HepG2 (cell line): Measurements from ENCODE around the gene CACNB4. TPM values are rescaled to one million over a fixed set of nuclear protein-coding genes. Genes with fewer than 3 reads are reported as not detected.

ENCODE experiments used
- ATAC-seq: fragments of 200-7000 bp; cut with Tn5 transposase; 3 replicates; pipeline ENCODE4 v1.9.1; 2020; ENCODE audit warnings: mild to moderate bottlenecking, moderate library complexity
- BruUV-seq: library from RNA; stranded (reverse); fragments of 400-500 nt; replicated peaks from 2 replicates; lab custom pipeline; 2021; lab: Mats Ljungman, UMichigan
- CTCF ChIA-PET: fragments of 300-600 bp; formaldehyde crosslinking; extraction: SDS; loops from one replicate; lab custom pipeline; 2021; ENCODE audit warnings: low total read pairs, inconsistent platforms, low intra/inter-chr PET ratio; lab: Yijun Ruan, JAX
- POLR2A ChIA-PET: fragments of 350-600 bp; sonication (Branson Sonifier 250); formaldehyde crosslinking; loops from one replicate; lab custom pipeline; 2020; ENCODE audit warnings: antibody characterized with exemption, inconsistent platforms; lab: Yijun Ruan, JAX
- DNase-seq: peaks from one replicate; pipeline ENCODE4 v3.0.0-alpha.2; 2015; ENCODE audit warnings: low spot score
- FAIRE-seq: peaks from 3 replicates; lab custom pipeline; 2011; peaks lifted over from hg19 to GRCh38; lab: Jason Lieb, UNC
- H2AFZ ChIP-seq: one replicate; pipeline ENCODE4 v1.6.1; 2011; ENCODE audit warnings: low read length, inconsistent platforms
- H3K27ac ChIP-seq: fragments of 300-600 bp; 3 replicates; pipeline ENCODE4 v1.8.0; 2011; ENCODE audit warnings: mixed run types, mild to moderate bottlenecking, mixed read lengths, low read length, inconsistent platforms; ENCODE audit not compliant: insufficient read depth; ENCODE audit errors: extremely low read length
- H3K27me3 ChIP-seq, 2 experiments: fragments of 200-600 bp in 1 of 2; 2 replicates in 1 of 2; 3 replicates in 1 of 2; pipeline versions ENCODE4 v1.6.0 to v1.8.0; 2011; ENCODE audit warnings: low read length in 2 of 2, mild to moderate bottlenecking in 2 of 2, moderate library complexity in 2 of 2, inconsistent platforms in 1 of 2; ENCODE audit not compliant: insufficient read depth in 2 of 2, control insufficient read depth in 1 of 2
- H3K36me3 ChIP-seq, 2 experiments: fragments of 200-600 bp in 1 of 2; replicated peaks in 1 of 2; 2 replicates in 1 of 2; 3 replicates in 1 of 2; pipeline versions ENCODE4 v1.5.1 to v1.8.0; 2011; ENCODE audit warnings: low read length in 2 of 2, inconsistent platforms in 1 of 2; ENCODE audit not compliant: insufficient read depth in 2 of 2, control insufficient read depth in 1 of 2
- H3K4me1 ChIP-seq: 2 replicates; pipeline ENCODE4 v1.5.1; 2012; ENCODE audit warnings: low read length, inconsistent platforms; ENCODE audit not compliant: insufficient read depth
- H3K4me2 ChIP-seq: 2 replicates; pipeline ENCODE4 v1.6.0; 2011; ENCODE audit warnings: low read depth, low read length, inconsistent platforms
- H3K4me3 ChIP-seq, 3 experiments: fragments of 200-600 bp in 1 of 3; sonication (generic), shearing (Covaris generic) in 1 of 3; replicated peaks in 1 of 3; 2 replicates each; pipeline ENCODE4 v1.5.1; 2011 to 2016; ENCODE audit warnings: low read length in 3 of 3, inconsistent platforms in 2 of 3, low read depth in 2 of 3, mild to moderate bottlenecking in 2 of 3, control low read depth in 1 of 3, mixed read lengths in 1 of 3; ENCODE audit not compliant: insufficient read depth in 1 of 3
- H3K79me2 ChIP-seq: one replicate; pipeline ENCODE4 v1.6.1; 2011; ENCODE audit warnings: low read length, inconsistent platforms; ENCODE audit not compliant: insufficient read depth
- H3K9ac ChIP-seq: 2 replicates; pipeline ENCODE4 v1.6.0; 2011; ENCODE audit warnings: mild to moderate bottlenecking, low read depth, low read length, inconsistent platforms; ENCODE audit not compliant: insufficient read depth
- H3K9me3 ChIP-seq: 2 replicates; pipeline ENCODE4 v1.5.1; 2012; ENCODE audit warnings: mild to moderate bottlenecking, low read length
- H4K20me1 ChIP-seq: 2 replicates; pipeline ENCODE4 v1.6.0; 2011; ENCODE audit warnings: inconsistent platforms, mild to moderate bottlenecking, low read length, moderate library complexity; ENCODE audit not compliant: insufficient read depth
- BRCA1 ChIP-seq: sonication (generic); formaldehyde crosslinking; IDR thresholded peaks from 2 replicates; pipeline ENCODE4 v1.4.0; 2020; ENCODE audit warnings: missing genetic modification reagents
- CENPBD1 ChIP-seq: sonication (generic); formaldehyde crosslinking; IDR thresholded peaks from 2 replicates; pipeline ENCODE4 v1.8.0; 2022; ENCODE audit warnings: missing genetic modification reagents, low read depth, mild to moderate bottlenecking, borderline replicate concordance
- DMAP1 ChIP-seq: IDR thresholded peaks from 2 replicates; pipeline ENCODE4 v1.6.1; 2016
- EP300 ChIP-seq, 3 experiments: sonication (generic) in 1 of 3; formaldehyde crosslinking in 1 of 3; IDR thresholded peaks; 2 replicates each; pipeline versions ENCODE4 v1.5.1 to v1.6.1; 2011 to 2020; ENCODE audit warnings: low read depth in 2 of 3, low read length in 2 of 3, borderline replicate concordance in 1 of 3, improper control_type of control experiment in 1 of 3, mild to moderate bottlenecking in 1 of 3, missing genetic modification reagents in 1 of 3, moderate library complexity in 1 of 3
- FOXP1 ChIP-seq, 2 experiments: fragments of 450-650 bp in 1 of 2; IDR thresholded peaks; 2 replicates each; pipeline ENCODE4 v1.6.1; 2017 to 2018; ENCODE audit warnings: antibody characterized with exemption in 1 of 2
- HNRNPL ChIP-seq: fragments of 200-400 bp; formaldehyde crosslinking; IDR thresholded peaks from 2 replicates; pipeline ENCODE4 v1.6.1; 2017; ENCODE audit warnings: mild to moderate bottlenecking, low read depth, low read length
- MYNN ChIP-seq: sonication (generic); formaldehyde crosslinking; IDR thresholded peaks from 2 replicates; pipeline ENCODE4 v1.4.0; 2020; ENCODE audit warnings: mild to moderate bottlenecking, low read depth, missing genetic modification reagents
- RELA ChIP-seq: sonication (generic); formaldehyde crosslinking; IDR thresholded peaks from 2 replicates; pipeline ENCODE4 v1.4.0; 2020; ENCODE audit warnings: missing genetic modification reagents
- SOX6 ChIP-seq, 2 experiments: fragments of 450-650 bp in 1 of 2; sonication (generic) in 1 of 2; formaldehyde crosslinking in 1 of 2; IDR thresholded peaks; 2 replicates each; pipeline versions ENCODE4 v1.4.0 to v1.6.1; 2017 to 2020; ENCODE audit warnings: antibody characterized with exemption in 1 of 2, mild to moderate bottlenecking in 1 of 2, missing genetic modification reagents in 1 of 2
- SP5 ChIP-seq: IDR thresholded peaks from 2 replicates; pipeline ENCODE4 v1.6.1; 2016; ENCODE audit warnings: low read depth, borderline replicate concordance
- ZBTB49 ChIP-seq: sonication (generic); formaldehyde crosslinking; IDR thresholded peaks from 2 replicates; pipeline ENCODE4 v1.4.0; 2020; ENCODE audit warnings: missing genetic modification reagents, borderline replicate concordance
- ZNF296 ChIP-seq: sonication (generic); formaldehyde crosslinking; conservative IDR thresholded peaks from 2 replicates; pipeline ENCODE4 v1.5.0; 2020; ENCODE audit warnings: mild to moderate bottlenecking, missing genetic modification reagents
- ZNF326 ChIP-seq: sonication (generic); formaldehyde crosslinking; IDR thresholded peaks from 2 replicates; pipeline ENCODE4 v1.4.0; 2020; ENCODE audit warnings: missing genetic modification reagents, borderline replicate concordance
- ZNF333 ChIP-seq: sonication (generic); formaldehyde crosslinking; IDR thresholded peaks from 2 replicates; pipeline ENCODE4 v1.4.0; 2020; ENCODE audit warnings: mild to moderate bottlenecking, missing genetic modification reagents, borderline replicate concordance
- ZNF430 ChIP-seq: sonication (generic); formaldehyde crosslinking; IDR thresholded peaks from 2 replicates; pipeline ENCODE4 v1.9.0; 2021; ENCODE audit warnings: mild to moderate bottlenecking, missing genetic modification reagents
- ZNF549 ChIP-seq: sonication (generic); formaldehyde crosslinking; IDR thresholded peaks from 2 replicates; pipeline ENCODE4 v1.5.0; 2020; ENCODE audit warnings: missing genetic modification reagents
- ZNF567 ChIP-seq: sonication (generic); formaldehyde crosslinking; IDR thresholded peaks from 2 replicates; pipeline ENCODE4 v1.8.1; 2023; ENCODE audit warnings: mild to moderate bottlenecking, missing genetic modification reagents, borderline replicate concordance
- ZNF607 ChIP-seq: sonication (generic); formaldehyde crosslinking; IDR thresholded peaks from 2 replicates; pipeline ENCODE4 v1.5.1; 2020; ENCODE audit warnings: missing genetic modification reagents, mild to moderate bottlenecking, borderline replicate concordance
- ZNF703 ChIP-seq: sonication (generic); formaldehyde crosslinking; IDR thresholded peaks from 2 replicates; pipeline ENCODE4 v1.5.1; 2020; ENCODE audit warnings: missing genetic modification reagents, mild to moderate bottlenecking, moderate library complexity, borderline replicate concordance
- in situ Hi-C: cut with HindIII; loops from 2 replicates; pipeline ENCODE4 v1.10.0; 2017; ENCODE audit warnings: low pct_unique_long_range_greater_than_20kb; ENCODE audit not compliant: extremely low pct_ligation_motif_present
- intact Hi-C: fragments of 100-400 bp; cut with micrococcal nuclease; formaldehyde crosslinking; loops from one replicate; pipeline ENCODE4 v1.10.0; 2022; ENCODE audit not compliant: unreplicated experiment
- polyA plus RNA-seq, 8 experiments: library from polyadenylated mRNA; depleted of rRNA in 3 of 8; stranded (reverse) in 7 of 8; unstranded in 1 of 8; fragments of >200 nt; fragmentation: Illumina TruSeq in 4 of 8; extraction: Trizol in 4 of 8; gene quantifications; 2 replicates each; pipeline versions ENCODE4 v1.2.1 to v1.2.3, GENCODE V29; 2011 to 2016; ENCODE audit warnings: low read depth in 4 of 8, missing spikeins in 1 of 8, mixed read lengths in 1 of 8; ENCODE audit not compliant: insufficient read depth in 1 of 8
- total RNA-seq, 5 experiments: library from RNA; depleted of rRNA; stranded (reverse); fragments of >200 nt; fragmentation: Illumina TruSeq; extraction: Trizol; gene quantifications; 2 replicates each; pipeline ENCODE4 v1.2.3, GENCODE V29; 2016; ENCODE audit warnings: low read depth in 1 of 5

CACNB4 gene
- total and polyA plus RNA-seq, 2 of the 13 experiments (the other 11 are each of a cell fraction or from before 2014, with no cell fraction given), result 5.1 to 14.3 TPM

- no peaks in the 10 kb centered on the region for H3K36me3 ChIP-seq
- no peaks in the 10 kb centered on the region for H3K9me3 ChIP-seq
- no TSS peak for BruUV-seq
- H3K4me3 ChIP-seq, result no peak overlapping the region
- in situ Hi-C loops (loop anchor here (25.0 kb wide), 1 partner anchor 382 kb away; no protein-coding TSS in a partner anchor), intact Hi-C loops (loop anchor here (5.0 to 10.0 kb wide), 3 partner anchors 265 to 445 kb away; no protein-coding TSS in a partner anchor)
- no peaks in the 10 kb centered on the region for H3K79me2 ChIP-seq
- POLR2A ChIA-PET, result no interaction called here
- H3K27ac ChIP-seq, result no peak overlapping the region
- H4K20me1 ChIP-seq, result no peaks in the 10 kb centered on the region
- no peak overlapping the region for H3K4me2 ChIP-seq
- CTCF ChIA-PET, result no interaction called here
- no peaks in the 10 kb centered on the region for H3K27me3 ChIP-seq
- H2AFZ ChIP-seq, result no peak overlapping the region
- H3K4me1 ChIP-seq, result peaks cover 28% of the 10 kb centered on the region
- FAIRE-seq (no peak), DNase-seq (no peak), ATAC-seq (no peak)
- no peak overlapping the region for H3K9ac ChIP-seq
- TF ChIP-seq ZBTB49 (CRISPR knock-in tag), result no peak
- no peak for TF ChIP-seq ZNF326 (CRISPR knock-in tag)
- TF ChIP-seq SP5 (CRISPR knock-in tag), result no peak
- TF ChIP-seq CENPBD1, result no peak
- TF ChIP-seq SOX6 (IDR thresholded peaks at IDR 0.05), result no peak
- no peak for TF ChIP-seq SOX6 (CRISPR knock-in tag; IDR thresholded peaks at IDR 0.05)
- TF ChIP-seq BRCA1 (CRISPR knock-in tag), result no peak
- TF ChIP-seq ZNF567 (CRISPR knock-in tag), result no peak
- no peak for TF ChIP-seq HNRNPL
- no peak for TF ChIP-seq FOXP1 (IDR thresholded peaks at IDR 0.05)
- no peak for TF ChIP-seq FOXP1 (CRISPR knock-in tag; IDR thresholded peaks at IDR 0.05)
- TF ChIP-seq ZNF430, result no peak
- no peak for TF ChIP-seq ZNF703 (CRISPR knock-in tag)
- no peak for TF ChIP-seq ZNF607 (CRISPR knock-in tag)
- no peak for TF ChIP-seq MYNN (CRISPR knock-in tag)
- TF ChIP-seq DMAP1 (CRISPR knock-in tag), result no peak
- TF ChIP-seq ZNF549 (CRISPR knock-in tag), result no peak
- no peak for TF ChIP-seq ZNF296 (CRISPR knock-in tag)
- TF ChIP-seq RELA (CRISPR knock-in tag), result no peak
- no peak for TF ChIP-seq EP300 (IDR thresholded peaks at IDR 0.05; ENCODE audit: low read depth in 2 of 2, low read length in 2 of 2)
- no peak for TF ChIP-seq EP300 (CRISPR knock-in tag; IDR thresholded peaks at IDR 0.05; ENCODE audit: borderline replicate concordance)
- no peak for TF ChIP-seq ZNF333
Measured at GRCh38 chr2:152019732-152020131, 79.1 kb downstream of the CACNB4 start.
